Measurements from ENCODE around the gene NKAPD1. TPM values are rescaled to one million over a fixed set of nuclear protein-coding genes. Genes with fewer than 3 reads are reported as not detected.
A peak's percentile ranks its signal among the peaks of the same experiment; 100 is the strongest.
"Not testable (repeated sequence)": the region's sequence is repeated elsewhere in the genome, so short reads cannot be mapped to it uniquely, and the experiment has no call there.

NKAPD1 gene, protein sequence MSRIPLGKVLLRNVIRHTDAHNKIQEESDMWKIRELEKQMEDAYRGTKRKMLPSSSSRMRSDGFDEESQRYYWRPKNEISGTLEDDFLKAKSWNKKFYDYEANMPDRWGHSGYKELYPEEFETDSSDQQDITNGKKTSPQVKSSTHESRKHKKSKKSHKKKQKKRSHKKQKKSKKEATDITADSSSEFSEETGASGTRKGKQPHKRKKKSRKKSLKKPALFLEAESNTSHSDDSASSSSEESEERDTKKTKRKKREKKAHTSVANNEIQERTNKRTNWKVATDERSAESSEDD
- 10 to 100 TPM; 11.8 to 16.8 TPM for total RNA-seq

DNA sequence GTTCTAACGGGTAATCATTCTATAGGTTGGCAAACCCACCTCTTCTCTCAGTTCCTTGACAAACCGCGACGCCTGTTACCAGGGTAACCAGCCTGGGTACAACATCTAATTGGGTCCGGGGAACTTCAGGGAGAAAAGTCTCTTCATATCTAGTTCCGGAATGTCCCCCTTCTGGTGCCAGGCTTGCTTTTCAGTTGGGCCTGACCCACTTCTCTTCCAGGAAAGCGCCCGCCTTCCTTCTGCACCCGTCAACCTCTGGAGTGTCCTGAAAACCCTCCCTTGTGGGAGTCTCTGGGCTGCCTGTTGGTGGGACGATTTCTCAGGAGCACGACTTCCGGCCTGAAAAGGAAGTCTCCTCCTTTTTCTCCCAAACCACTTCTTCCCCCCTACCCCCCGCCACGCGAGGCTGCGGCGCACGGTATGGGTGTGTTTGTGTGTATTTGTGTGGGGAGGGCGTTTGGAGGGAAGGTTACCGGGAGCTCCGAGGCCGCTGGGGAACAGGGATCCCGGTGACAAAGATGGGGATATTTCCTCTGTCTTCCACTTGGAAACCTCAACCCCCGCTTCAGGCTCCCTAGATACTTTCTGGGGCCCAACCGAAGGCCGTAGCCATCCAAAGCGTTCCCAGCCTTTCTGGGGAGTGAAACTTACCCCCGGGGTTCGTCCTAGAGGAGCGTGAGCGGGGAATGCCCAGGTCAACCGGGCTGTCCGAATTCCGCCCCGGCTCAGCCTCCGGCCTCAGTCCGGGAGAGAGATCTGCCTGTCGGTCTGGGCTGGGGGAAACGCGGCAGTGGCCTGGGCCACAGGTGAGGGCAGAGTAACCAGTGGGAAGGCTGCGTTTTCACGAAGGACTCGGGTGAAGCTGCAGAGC lies at the start of gene NKAPD1, which contains the start of gene PIH1D2:
Gene NKAPD1 (plus strand): TSS at position 359 of the 871 bp plus-strand sequence. CDS start 1,276 bp downstream, outside the sequence.
Gene PIH1D2 (minus strand): TSS at position 77 of the 871 bp plus-strand sequence. CDS start 843 bp downstream, outside the sequence.
- TF ChIP-seq, protein P1, sequence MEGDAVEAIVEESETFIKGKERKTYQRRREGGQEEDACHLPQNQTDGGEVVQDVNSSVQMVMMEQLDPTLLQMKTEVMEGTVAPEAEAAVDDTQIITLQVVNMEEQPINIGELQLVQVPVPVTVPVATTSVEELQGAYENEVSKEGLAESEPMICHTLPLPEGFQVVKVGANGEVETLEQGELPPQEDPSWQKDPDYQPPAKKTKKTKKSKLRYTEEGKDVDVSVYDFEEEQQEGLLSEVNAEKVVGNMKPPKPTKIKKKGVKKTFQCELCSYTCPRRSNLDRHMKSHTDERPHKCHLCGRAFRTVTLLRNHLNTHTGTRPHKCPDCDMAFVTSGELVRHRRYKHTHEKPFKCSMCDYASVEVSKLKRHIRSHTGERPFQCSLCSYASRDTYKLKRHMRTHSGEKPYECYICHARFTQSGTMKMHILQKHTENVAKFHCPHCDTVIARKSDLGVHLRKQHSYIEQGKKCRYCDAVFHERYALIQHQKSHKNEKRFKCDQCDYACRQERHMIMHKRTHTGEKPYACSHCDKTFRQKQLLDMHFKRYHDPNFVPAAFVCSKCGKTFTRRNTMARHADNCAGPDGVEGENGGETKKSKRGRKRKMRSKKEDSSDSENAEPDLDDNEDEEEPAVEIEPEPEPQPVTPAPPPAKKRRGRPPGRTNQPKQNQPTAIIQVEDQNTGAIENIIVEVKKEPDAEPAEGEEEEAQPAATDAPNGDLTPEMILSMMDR (IDR thresholded peaks at IDR 0.05) = peak in 2 of 4 experiments; percentile 33 to 41
- TF ChIP-seq POLR2A (IDR thresholded peaks at IDR 0.05) (peak; percentile 14), POLR2AphosphoS5 (IDR thresholded peaks at IDR 0.05) (peak; percentile 84)
- Histone ChIP-seq H3K9me3 (no peaks in the 10 kb centered on the region), H3K36me3 (peaks cover 0 to 3% of the 10 kb centered on the region in 2 donors), H3K27me3 (replicated peaks; ENCODE audit: insufficient read depth) (no peaks in the 10 kb centered on the region), H3K4me1 (replicated peaks) (no peaks in the 10 kb centered on the region), H3K4me3 (peak within 1 kb of the TSS; percentile 71 to 75), H3K27ac (peak within 1 kb of the TSS; percentile 86 to 87)
- WGBS = under 1% methylated on average over 43 of the region's 43 CpGs
- peak; percentile 60 for DNase-seq (ENCODE audit: low spot score)
- intact Hi-C loops (cut with DNase I) = no loop called here

DNA sequence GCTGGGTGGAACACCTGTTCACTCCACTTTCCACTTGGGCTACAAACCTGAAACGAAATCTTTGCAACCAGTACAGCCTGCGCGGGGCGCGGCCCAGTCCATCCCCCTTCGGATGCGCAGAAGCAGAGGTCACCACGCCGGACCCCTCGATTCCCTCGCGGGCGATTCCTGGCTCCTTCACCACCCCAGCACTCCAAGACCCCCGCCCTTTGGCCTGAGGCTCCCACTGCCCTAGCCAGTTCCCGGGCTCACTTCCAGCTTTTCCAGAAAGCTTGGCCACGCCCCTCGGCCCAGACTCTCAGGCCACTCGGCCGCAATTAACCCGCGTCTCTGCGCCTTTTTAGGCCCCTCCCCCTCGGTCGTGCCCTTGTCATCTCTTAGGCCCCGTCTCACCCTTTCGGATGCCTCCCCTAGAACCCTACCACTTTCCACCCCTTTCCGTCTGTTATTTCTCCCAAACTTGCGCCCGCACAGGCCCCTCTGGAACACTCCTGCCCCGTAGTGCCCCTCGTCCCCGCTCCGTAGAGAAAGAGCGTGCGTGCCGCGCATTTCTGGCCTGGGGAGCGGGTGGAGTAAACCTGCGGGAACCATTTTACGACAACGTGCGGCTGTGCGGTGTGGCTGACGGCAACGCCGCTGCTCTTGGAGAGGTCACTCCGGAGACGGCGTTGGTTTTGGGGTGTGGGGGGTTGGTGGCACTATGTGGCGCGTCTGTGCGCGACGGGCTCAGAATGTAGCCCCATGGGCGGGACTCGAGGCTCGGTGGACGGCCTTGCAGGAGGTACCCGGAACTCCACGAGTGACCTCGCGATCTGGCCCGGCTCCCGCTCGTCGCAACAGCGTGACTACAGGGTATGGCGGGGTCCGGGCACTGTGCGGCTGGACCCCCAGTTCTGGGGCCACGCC lies 49.1 kb upstream of the NKAPD1 start, which contains the start of gene DLAT:
Gene DLAT (plus strand): TSS at position 636 of the 906 bp plus-strand sequence. CDS start 65 bp downstream, at position 701.
- TF ChIP-seq POLR2A (IDR thresholded peaks at IDR 0.05) (peak; percentile 24), POLR2AphosphoS5 (IDR thresholded peaks at IDR 0.05) (peak; percentile 46)
- TF ChIP-seq, protein P1 (IDR thresholded peaks at IDR 0.05) = peak in 1 of 4 experiments; percentile 21
- WGBS = under 1% methylated on average over 71 of the region's 71 CpGs
- H3K27me3 ChIP-seq (replicated peaks; ENCODE audit: insufficient read depth) = no peaks in the 10 kb centered on the region
- peaks cover 0 to 2% of the 10 kb centered on the region in 2 donors for H3K36me3 ChIP-seq
- H3K9me3 ChIP-seq = no peaks in the 10 kb centered on the region
- intact Hi-C loops (cut with DNase I) = no loop called here
- DNase-seq (ENCODE audit: low spot score) = peak; percentile 64
- H3K4me1 ChIP-seq (replicated peaks) = no peaks in the 10 kb centered on the region
- H3K27ac ChIP-seq = peak within 1 kb of the TSS; percentile 79 to 88
- peak within 1 kb of the TSS; percentile 70 to 73 for H3K4me3 ChIP-seq

DNA sequence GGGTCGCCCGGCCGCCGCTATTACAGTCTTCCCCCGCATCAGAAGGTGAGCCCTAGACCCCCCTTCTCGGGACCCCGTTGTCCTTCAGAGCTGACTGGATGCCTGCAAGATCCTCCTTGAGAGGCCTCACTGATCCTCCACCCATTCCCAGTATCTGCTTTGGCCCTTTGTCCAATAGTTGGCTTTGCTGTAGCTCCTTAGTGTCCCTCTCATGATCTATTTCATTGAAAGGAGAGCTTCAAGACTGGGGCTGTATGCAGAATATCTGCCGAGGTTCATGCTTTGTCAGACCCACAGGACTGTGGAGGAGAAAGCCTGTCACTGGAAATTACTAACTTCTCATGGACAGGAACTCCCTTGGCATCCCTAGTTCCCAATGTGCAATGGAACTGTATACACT lies 48.4 kb upstream of the NKAPD1 start:
- 2% methylated on average over 7 of the region's 8 CpGs for WGBS
- Histone ChIP-seq H3K27me3 (replicated peaks; ENCODE audit: insufficient read depth) (no peaks in the 10 kb centered on the region), H3K36me3 (peaks cover 0 to 2% of the 10 kb centered on the region in 2 donors), H3K4me1 (replicated peaks) (no peaks in the 10 kb centered on the region), H3K9me3 (no peaks in the 10 kb centered on the region), H3K27ac (peak overlapping the region; percentile 79 to 88), H3K4me3 (peak overlapping the region; percentile 70 to 73)
- TF ChIP-seq, protein P1 (IDR thresholded peaks at IDR 0.05) = no peak
- DNase-seq (ENCODE audit: low spot score) = no peak
- intact Hi-C loops (cut with DNase I) = no loop called here

DNA sequence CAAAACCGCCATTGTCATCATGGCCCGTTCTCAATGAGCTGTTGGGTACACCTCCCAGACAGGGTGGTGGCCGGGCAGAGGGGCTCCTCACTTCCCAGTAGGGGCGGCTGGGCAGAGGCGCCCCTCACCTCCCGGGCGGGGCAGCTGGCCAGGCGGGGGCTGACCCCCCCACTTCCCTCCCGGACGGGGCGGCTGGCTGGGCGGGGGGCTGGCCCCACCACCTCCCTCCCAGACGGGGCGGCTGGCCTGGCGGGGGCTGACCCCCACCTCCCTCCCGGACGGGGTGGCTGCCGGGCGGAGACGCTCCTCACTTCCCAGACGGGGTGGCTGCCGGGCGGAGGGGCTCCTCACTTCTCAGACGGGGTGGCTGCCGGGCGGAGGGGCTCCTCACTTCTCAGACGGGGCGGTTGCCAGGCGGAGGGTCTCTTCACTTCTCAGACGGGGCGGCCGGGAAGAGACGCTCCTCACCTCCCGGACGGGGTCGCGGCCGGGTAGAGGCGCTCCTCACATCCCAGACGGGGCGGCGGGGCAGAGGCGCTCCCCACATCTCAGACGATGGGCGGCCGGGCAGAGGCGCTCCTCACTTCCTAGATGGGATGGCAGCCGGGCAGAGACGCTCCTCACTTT lies 47.2 kb upstream of the NKAPD1 start:
- WGBS = 94% methylated on average over 25 of the region's 49 CpGs
- DNase-seq (ENCODE audit: low spot score); H3K27me3 ChIP-seq (replicated peaks; ENCODE audit: insufficient read depth); H3K27ac ChIP-seq; H3K4me3 ChIP-seq; H3K4me1 ChIP-seq (replicated peaks); H3K36me3 ChIP-seq; H3K9me3 ChIP-seq; intact Hi-C loops (cut with DNase I): not testable (repeated sequence)

Data from prostate gland (tissue), 2 donors.